Smooth muscle cell (in vitro differentiated cells): ENCODE data around the gene IL17C. TPM values are rescaled to one million over a fixed set of nuclear protein-coding genes. Genes with fewer than 3 reads are reported as not detected.

ENCODE experiments used
- DNase-seq: peaks from one replicate; lab custom pipeline; 2025; ENCODE audit not compliant: unreplicated experiment; lab: John Stamatoyannopoulos, UW
- H2AFZ ChIP-seq: fragments of 200-600 bp; sonication (generic); 2 replicates; pipeline ENCODE4 v1.6.0; 2016; ENCODE audit warnings: antibody characterized with exemption, low read depth, mild to moderate bottlenecking
- H3F3A ChIP-seq: fragments of 200-600 bp; sonication (generic); 2 replicates; pipeline ENCODE4 v1.6.0; 2017; ENCODE audit warnings: antibody characterized with exemption, low read depth
- H3K27ac ChIP-seq: fragments of 200-600 bp; sonication (generic); 2 replicates; pipeline ENCODE4 v1.5.1; 2016; ENCODE audit warnings: low read depth, mild to moderate bottlenecking
- H3K27me3 ChIP-seq: fragments of 200-600 bp; sonication (generic); 2 replicates; pipeline ENCODE4 v1.6.1; 2016; ENCODE audit warnings: low read depth, mild to moderate bottlenecking
- H3K36me3 ChIP-seq: fragments of 200-600 bp; sonication (generic); 2 replicates; pipeline ENCODE4 v1.5.1; 2016; ENCODE audit warnings: low read depth
- H3K4me1 ChIP-seq: fragments of 200-600 bp; sonication (generic); 2 replicates; pipeline ENCODE4 v1.5.1; 2016; ENCODE audit warnings: low read depth
- H3K4me2 ChIP-seq: fragments of 200-600 bp; sonication (generic); 2 replicates; pipeline ENCODE4 v1.6.0; 2016; ENCODE audit warnings: mild to moderate bottlenecking
- H3K4me3 ChIP-seq: fragments of 200-600 bp; sonication (generic); 2 replicates; pipeline ENCODE4 v1.5.1; 2016; ENCODE audit warnings: mild to moderate bottlenecking
- H3K79me2 ChIP-seq: fragments of 200-600 bp; sonication (generic); 2 replicates; pipeline ENCODE4 v1.6.0; 2016; ENCODE audit warnings: low read depth, mild to moderate bottlenecking
- H3K9ac ChIP-seq: fragments of 200-600 bp; sonication (generic); 2 replicates; pipeline ENCODE4 v1.6.0; 2016; ENCODE audit warnings: low read depth
- H3K9me3 ChIP-seq: fragments of 200-600 bp; sonication (generic); replicated peaks from 2 replicates; pipeline ENCODE4 v1.5.1; 2016; ENCODE audit warnings: low read depth
- H4K20me1 ChIP-seq: fragments of 200-600 bp; sonication (generic); 2 replicates; pipeline ENCODE4 v1.6.0; 2016; ENCODE audit warnings: low read depth
- CTCF ChIP-seq: fragments of 200-600 bp; sonication (generic); IDR thresholded peaks from 2 replicates; pipeline ENCODE4 v1.5.1; 2017; ENCODE audit warnings: borderline replicate concordance, mild to moderate bottlenecking, antibody characterized with exemption; ENCODE audit not compliant: insufficient read depth, poor library complexity, severe bottlenecking
- WGBS: methylation state at CpG from one replicate; pipeline ENCODE4 v1.1.7; 2016; ENCODE audit warnings: low lambda C conversion rate; 5-methylcytosine and 5-hydroxymethylcytosine counted together
- polyA plus RNA-seq: library from polyadenylated mRNA; unstranded; fragments of >200 nt; fragmentation: Nextera tagmentation; extraction: Ambion mirVana; gene quantifications from 2 replicates; pipeline ENCODE4 v1.2.1, GENCODE V29; 2016
- total RNA-seq: library from RNA; depleted of rRNA; stranded (reverse); fragments of >200 nt; gene quantifications from 2 replicates; pipeline ENCODE4 v1.2.3, GENCODE V29; 2014

Gene IL17C
- total and polyA plus RNA-seq, 2 experiments from 2014 or later = not detected

DNA sequence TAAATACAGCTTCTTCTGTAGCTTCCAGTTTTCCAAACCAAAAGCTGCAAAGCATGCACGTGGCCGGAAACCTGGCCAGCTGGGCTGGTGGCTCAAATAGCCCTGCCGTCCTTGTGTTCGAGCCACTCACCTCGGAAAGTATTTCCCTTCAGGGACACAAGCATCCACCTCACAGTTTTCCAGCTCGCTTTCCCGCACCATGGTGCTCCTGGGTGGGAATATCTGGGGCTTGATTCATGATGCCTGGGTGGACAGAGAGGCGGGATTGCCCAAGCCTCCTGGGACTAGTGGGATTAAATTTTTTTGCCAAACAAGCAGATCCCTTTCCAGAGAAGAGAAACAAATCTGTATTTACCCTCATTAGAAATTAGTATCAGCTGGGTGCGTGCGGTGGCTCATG, 31.6 kb downstream of the IL17C start:
- Histone ChIP-seq H3K36me3 (no peaks in the 10 kb centered on the region), H2AFZ (no peak overlapping the region), H3K9me3 (no peaks in the 10 kb centered on the region), H3K27ac (no peak overlapping the region), H3K27me3 (no peaks in the 10 kb centered on the region), H3K4me2 (no peak overlapping the region), H3K4me1 (no peaks in the 10 kb centered on the region), H3F3A (no peaks in the 10 kb centered on the region), H3K4me3 (no peak overlapping the region), H4K20me1 (no peaks in the 10 kb centered on the region), H3K9ac (no peak overlapping the region), H3K79me2 (no peaks in the 10 kb centered on the region)
- no peak for TF ChIP-seq CTCF
- WGBS = 85% methylated on average over 10 of the region's 10 CpGs
- DNase-seq = no peak

DNA sequence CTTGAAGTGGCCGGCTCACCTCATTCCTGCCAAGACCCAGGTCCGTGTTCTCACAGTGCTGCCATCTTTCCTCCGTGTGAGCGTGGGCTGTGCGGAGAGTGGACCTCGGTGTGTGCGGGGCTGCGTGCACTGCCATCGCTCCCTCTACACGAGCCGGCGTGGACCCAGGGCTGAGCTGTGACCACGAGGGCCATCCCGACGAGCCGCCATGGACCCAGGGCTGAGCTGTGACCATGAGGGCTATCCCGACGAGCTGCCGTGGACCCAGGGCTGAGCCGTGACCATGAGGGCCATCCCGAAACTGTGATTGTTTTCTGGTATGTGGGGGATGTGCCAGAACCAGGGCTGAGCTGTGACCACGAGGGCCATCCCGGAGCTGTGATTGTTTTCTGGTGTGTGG, 33.4 kb downstream of the IL17C start:
- Histone ChIP-seq H4K20me1 (no peaks in the 10 kb centered on the region), H3K27ac (no peak overlapping the region), H3K4me3 (no peak overlapping the region), H3K4me1 (no peaks in the 10 kb centered on the region), H3K36me3 (no peaks in the 10 kb centered on the region), H3K27me3 (no peaks in the 10 kb centered on the region), H2AFZ (no peak overlapping the region), H3F3A (no peaks in the 10 kb centered on the region), H3K4me2 (no peak overlapping the region), H3K9me3 (no peaks in the 10 kb centered on the region), H3K9ac (no peak overlapping the region), H3K79me2 (no peaks in the 10 kb centered on the region)
- 96% methylated on average over 23 of the region's 23 CpGs for WGBS
- DNase-seq = no peak
- no peak for TF ChIP-seq CTCF

DNA sequence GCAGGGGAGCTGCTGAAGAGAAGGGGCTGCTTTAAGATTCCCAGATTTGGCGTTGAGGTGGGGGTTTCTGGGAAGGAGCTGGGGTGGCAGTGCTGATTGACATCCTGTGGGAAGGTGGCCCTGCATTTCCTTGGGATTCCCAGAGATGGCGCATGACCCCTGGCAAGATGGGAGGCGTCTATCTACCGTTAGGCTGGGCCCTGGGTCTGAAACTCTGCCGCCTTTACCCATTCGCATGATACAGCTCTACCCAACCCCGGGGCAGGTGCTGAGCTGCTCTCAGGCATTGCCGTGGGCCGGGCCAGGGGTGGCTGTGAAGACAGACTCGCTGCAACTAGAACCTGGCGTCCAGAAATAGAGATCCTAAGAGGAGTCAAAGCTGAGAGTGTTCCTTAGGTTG, 34.4 kb downstream of the IL17C start:
- Histone ChIP-seq H2AFZ (no peak overlapping the region), H3K4me1 (no peaks in the 10 kb centered on the region), H3F3A (no peaks in the 10 kb centered on the region), H3K36me3 (no peaks in the 10 kb centered on the region), H3K27ac (no peak overlapping the region), H3K4me3 (no peak overlapping the region), H4K20me1 (no peaks in the 10 kb centered on the region), H3K79me2 (no peaks in the 10 kb centered on the region), H3K27me3 (no peaks in the 10 kb centered on the region), H3K4me2 (no peak overlapping the region), H3K9ac (no peak overlapping the region), H3K9me3 (no peaks in the 10 kb centered on the region)
- DNase-seq = no peak
- no peak for TF ChIP-seq CTCF
- WGBS = 57% methylated on average over 11 of the region's 11 CpGs

DNA sequence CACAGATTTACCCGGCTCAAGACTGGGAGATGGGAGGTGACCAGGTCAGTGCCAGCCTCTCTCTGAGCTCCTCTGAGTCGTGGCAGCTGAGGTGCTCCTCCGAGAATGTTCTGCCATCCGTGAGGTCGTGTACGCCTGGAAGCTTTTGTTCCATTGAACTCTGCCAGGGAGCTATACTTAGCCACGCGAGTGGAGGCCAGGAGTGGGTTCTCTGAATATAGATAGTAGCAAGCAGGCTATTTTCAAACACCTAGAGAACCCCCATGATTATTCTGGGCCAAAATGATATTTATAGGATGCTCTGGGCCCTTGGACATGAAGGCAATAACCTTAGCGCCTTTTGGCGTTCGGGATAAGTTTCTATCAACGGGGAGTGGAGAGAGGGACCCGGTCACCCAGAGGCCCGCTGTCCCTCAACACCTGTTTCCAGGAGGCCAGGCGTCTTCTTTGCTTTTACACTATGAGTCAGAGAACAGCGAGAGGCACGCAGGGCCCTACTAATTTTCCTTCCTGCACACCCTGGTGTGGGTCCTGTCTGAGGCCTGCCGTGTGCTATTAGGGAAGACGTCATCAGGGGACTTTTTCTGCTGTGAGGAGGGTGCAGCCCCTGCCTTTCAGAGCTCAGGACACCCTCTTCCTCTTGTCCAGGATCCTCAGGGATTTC, 35.5 kb downstream of the IL17C start:
- H3K4me2 ChIP-seq = no peak overlapping the region
- H3F3A ChIP-seq = no peaks in the 10 kb centered on the region
- no peaks in the 10 kb centered on the region for H3K4me1 ChIP-seq
- H3K4me3 ChIP-seq = no peak overlapping the region
- H3K9me3 ChIP-seq = no peaks in the 10 kb centered on the region
- WGBS = 98% methylated on average over 19 of the region's 19 CpGs
- H3K36me3 ChIP-seq = no peaks in the 10 kb centered on the region
- H3K79me2 ChIP-seq = no peaks in the 10 kb centered on the region
- no peak for TF ChIP-seq CTCF
- H3K27me3 ChIP-seq = no peaks in the 10 kb centered on the region
- H3K27ac ChIP-seq = no peak overlapping the region
- H3K9ac ChIP-seq = no peak overlapping the region
- H4K20me1 ChIP-seq = no peaks in the 10 kb centered on the region
- H2AFZ ChIP-seq = no peak overlapping the region
- DNase-seq = no peak
